ENCODE measurements around the gene CCDC17. TPM values are rescaled to one million over a fixed set of nuclear protein-coding genes. Genes with fewer than 3 reads are reported as not detected.

CCDC17 gene
- total and polyA plus RNA-seq, 7 donors: 0.69 to 2.1 (median 1.2) TPM

- Histone ChIP-seq H3K4me1 (peaks cover 63% of the 10 kb centered on the region), H3K4me3 (peak overlapping the region; percentile 2), H3K27ac (peak overlapping the region; percentile 33), H3K27me3 (ENCODE audit: insufficient read depth in 3 of 3, low read length in 2 of 3) (no peaks in the 10 kb centered on the region), H3K36me3 (ENCODE audit: insufficient read depth in 1 of 2, low read depth in 1 of 2) (no peaks in the 10 kb centered on the region), H3K9me3 (no peaks in the 10 kb centered on the region)
- intact Hi-C loops (cut with DNase I): no loop called here
- ATAC-seq: peak; percentile 33 to 60 (median 38)
- no peak for TF ChIP-seq CTCF (IDR thresholded peaks at IDR 0.05)
- no peak for DNase-seq
- 54 to 70% (median 60%) methylated on average over 8 of the region's 8 CpGs for WGBS, 3 donors
These were observed 43.7 kb upstream of the CCDC17 start for GRCh38 chr1:45667321-45668111.

GRCh38 chr1:45666836-45667235 lies 43.0 kb upstream of the CCDC17 start:
- WGBS, 3 donors: 78 to 81% (median 79%) methylated on average over 2 of the region's 2 CpGs
- Histone ChIP-seq H3K27me3 (ENCODE audit: insufficient read depth in 3 of 3, low read length in 2 of 3) (no peaks in the 10 kb centered on the region), H3K4me1 (peaks cover 57% of the 10 kb centered on the region), H3K4me3 (peak overlapping the region; percentile 2), H3K27ac (peak overlapping the region; percentile 33), H3K36me3 (ENCODE audit: insufficient read depth in 1 of 2, low read depth in 1 of 2) (no peaks in the 10 kb centered on the region), H3K9me3 (no peaks in the 10 kb centered on the region)
- TF ChIP-seq CTCF (IDR thresholded peaks at IDR 0.05): no peak
- ATAC-seq (peak in 2 of 4 donors; percentile 42 to 44), DNase-seq (no peak)
- intact Hi-C loops (cut with DNase I): no loop called here

GRCh38 chr1:45660336-45660735 lies 36.5 kb upstream of the CCDC17 start:
- peak; percentile 77 to 93 (median 84) for ATAC-seq
- 19 to 49% (median 28%) methylated on average over 2 of the region's 2 CpGs for WGBS, 3 donors
- DNase-seq: no peak
- H3K4me3 ChIP-seq: no peak overlapping the region
- no peaks in the 10 kb centered on the region for H3K27me3 ChIP-seq (ENCODE audit: insufficient read depth in 3 of 3, low read length in 2 of 3)
- H3K27ac ChIP-seq: peak overlapping the region; percentile 70
- no peak for TF ChIP-seq CTCF (IDR thresholded peaks at IDR 0.05)
- no peaks in the 10 kb centered on the region for H3K9me3 ChIP-seq
- intact Hi-C loops (cut with DNase I): no loop called here
- H3K36me3 ChIP-seq (ENCODE audit: insufficient read depth in 1 of 2, low read depth in 1 of 2): peaks cover 7 to 54% of the 10 kb centered on the region in 2 donors
- H3K4me1 ChIP-seq: peaks cover 16% of the 10 kb centered on the region

- WGBS, 3 donors: 97 to 98% (median 97%) methylated on average over 2 of the region's 2 CpGs
- ATAC-seq (no peak), DNase-seq (no peak)
- H3K36me3 ChIP-seq (ENCODE audit: insufficient read depth in 1 of 2, low read depth in 1 of 2): peaks cover 7 to 65% of the 10 kb centered on the region in 2 donors
- H3K9me3 ChIP-seq: no peaks in the 10 kb centered on the region
- no peak for TF ChIP-seq CTCF (IDR thresholded peaks at IDR 0.05)
- no peak overlapping the region for H3K4me3 ChIP-seq
- peaks cover 16% of the 10 kb centered on the region for H3K4me1 ChIP-seq
- intact Hi-C loops (cut with DNase I): no loop called here
- H3K27ac ChIP-seq: no peak overlapping the region
- no peaks in the 10 kb centered on the region for H3K27me3 ChIP-seq (ENCODE audit: insufficient read depth in 3 of 3, low read length in 2 of 3)
These were observed 35.4 kb upstream of the CCDC17 start for GRCh38 chr1:45659222-45659621.

Measured in psoas muscle (tissue), 8 donors.